ENCODE measurements around the gene ANKRD12.
A peak's percentile ranks its signal among the peaks of the same experiment; 100 is the strongest.

The ANKRD12 gene

GRCh38 chr18:9101730-9102507 lies 34.7 kb upstream of the ANKRD12 start:
- Histone ChIP-seq H3K9me3 (ENCODE audit: control insufficient read depth, insufficient read depth, low read length) (no peaks in the 10 kb centered on the region), H3K27ac (ENCODE audit: low read depth, low read length) (peak overlapping the region; percentile 66), H3F3A (ENCODE audit: control insufficient read depth, insufficient read depth) (no peaks in the 10 kb centered on the region), H3K4me2 (ENCODE audit: low read length) (peak overlapping the region; percentile 67), H3K79me2 (ENCODE audit: control insufficient read depth, low read length) (peaks cover 54% of the 10 kb centered on the region), H3K27me3 (ENCODE audit: control insufficient read depth, low read length) (no peaks in the 10 kb centered on the region), H3K4me3 (ENCODE audit: low read length) (peak overlapping the region; percentile 79), H3K36me3 (ENCODE audit: control insufficient read depth, low read length) (peaks cover 43% of the 10 kb centered on the region), H3K9me2 (replicated peaks; ENCODE audit: control insufficient read depth, low read length) (no peaks in the 10 kb centered on the region), H4K20me1 (ENCODE audit: control insufficient read depth, insufficient read depth, low read depth, low read length) (peaks cover 35% of the 10 kb centered on the region), H3K4me1 (ENCODE audit: control insufficient read depth, low read length) (peaks cover 37% of the 10 kb centered on the region)
- TF ChIP-seq EZH2phosphoT487 (IDR thresholded peaks at IDR 0.05; ENCODE audit: borderline replicate concordance, low read length) (no peak), CTCF (IDR thresholded peaks at IDR 0.05; ENCODE audit: low read depth, low read length, poor library complexity, severe bottlenecking) (no peak)

- Histone ChIP-seq H3K9me2 (replicated peaks; ENCODE audit: control insufficient read depth, low read length) (no peaks in the 10 kb centered on the region), H4K20me1 (ENCODE audit: control insufficient read depth, insufficient read depth, low read depth, low read length) (peaks cover 43% of the 10 kb centered on the region), H3F3A (ENCODE audit: control insufficient read depth, insufficient read depth) (no peaks in the 10 kb centered on the region), H3K36me3 (ENCODE audit: control insufficient read depth, low read length) (peaks cover 51% of the 10 kb centered on the region), H3K27me3 (ENCODE audit: control insufficient read depth, low read length) (no peaks in the 10 kb centered on the region), H3K4me2 (ENCODE audit: low read length) (peak within 1 kb of the TSS; percentile 85), H3K4me3 (ENCODE audit: low read length) (peak within 1 kb of the TSS; percentile 79), H3K79me2 (ENCODE audit: control insufficient read depth, low read length) (peaks cover 62% of the 10 kb centered on the region), H3K27ac (ENCODE audit: low read depth, low read length) (peak within 1 kb of the TSS; percentile 66), H3K9me3 (ENCODE audit: control insufficient read depth, insufficient read depth, low read length) (no peaks in the 10 kb centered on the region), H3K4me1 (ENCODE audit: control insufficient read depth, low read length) (peaks cover 45% of the 10 kb centered on the region)
- TF ChIP-seq CTCF (IDR thresholded peaks at IDR 0.05; ENCODE audit: low read depth, low read length, poor library complexity, severe bottlenecking) (no peak), EZH2phosphoT487 (IDR thresholded peaks at IDR 0.05; ENCODE audit: borderline replicate concordance, low read length) (no peak)
These were observed 33.8 kb upstream of the ANKRD12 start, which contains the start of gene NDUFV2 for GRCh38 chr18:9102508-9103375. NDUFV2 (plus strand) TSS chr18:9102699; CDS start chr18:9102744, 45 bp downstream.

- H3K9me2 ChIP-seq (replicated peaks; ENCODE audit: control insufficient read depth, low read length), result no peaks in the 10 kb centered on the region
- peaks cover 50% of the 10 kb centered on the region for H4K20me1 ChIP-seq (ENCODE audit: control insufficient read depth, insufficient read depth, low read depth, low read length)
- H3K36me3 ChIP-seq (ENCODE audit: control insufficient read depth, low read length), result peaks cover 58% of the 10 kb centered on the region
- H3F3A ChIP-seq (ENCODE audit: control insufficient read depth, insufficient read depth), result no peaks in the 10 kb centered on the region
- H3K4me1 ChIP-seq (ENCODE audit: control insufficient read depth, low read length), result peaks cover 51% of the 10 kb centered on the region
- TF ChIP-seq CTCF (IDR thresholded peaks at IDR 0.05; ENCODE audit: low read depth, low read length, poor library complexity, severe bottlenecking) (peak; percentile 4), EZH2phosphoT487 (IDR thresholded peaks at IDR 0.05; ENCODE audit: borderline replicate concordance, low read length) (no peak)
- peak overlapping the region; percentile 85 for H3K4me2 ChIP-seq (ENCODE audit: low read length)
- peak overlapping the region; percentile 55 for H3K27ac ChIP-seq (ENCODE audit: low read depth, low read length)
- no peaks in the 10 kb centered on the region for H3K9me3 ChIP-seq (ENCODE audit: control insufficient read depth, insufficient read depth, low read length)
- H3K27me3 ChIP-seq (ENCODE audit: control insufficient read depth, low read length), result no peaks in the 10 kb centered on the region
- H3K4me3 ChIP-seq (ENCODE audit: low read length), result peak overlapping the region; percentile 79
- peaks cover 69% of the 10 kb centered on the region for H3K79me2 ChIP-seq (ENCODE audit: control insufficient read depth, low read length)
These were observed 33.2 kb upstream of the ANKRD12 start for GRCh38 chr18:9103376-9103873.

Measured in DOHH2 (cell line).